MCF 10A (cell line): ENCODE data around the gene BPIFA2. TPM values are rescaled to one million over a fixed set of nuclear protein-coding genes. Genes with fewer than 3 reads are reported as not detected.

ENCODE experiments used
- BruUV-seq: library from RNA; stranded (reverse); fragments of 400-500 nt; replicated peaks from 2 replicates; lab custom pipeline; 2021; lab: Mats Ljungman, UMichigan
- CTCF ChIA-PET: fragments of 300-600 bp; sonication (Branson Sonifier 250); formaldehyde crosslinking; extraction: SDS; loops from one replicate; lab custom pipeline; 2021; ENCODE audit warnings: antibody characterized with exemption, inconsistent platforms; lab: Yijun Ruan, JAX
- POLR2A ChIA-PET: fragments of 300-600, 350-650 bp; sonication (Branson Sonifier 250); formaldehyde crosslinking; extraction: SDS; loops from one replicate; lab custom pipeline; 2020; ENCODE audit warnings: antibody characterized with exemption, inconsistent platforms; lab: Yijun Ruan, JAX
- DNase-seq: peaks from one replicate; pipeline ENCODE4 v3.0.0-alpha.2; 2018; ENCODE audit not compliant: unreplicated experiment
- H3K27ac Mint-ChIP-seq: one replicate; pipeline ENCODE4 v1.8.0; 2022; ENCODE audit warnings: mild to moderate bottlenecking, low read depth, mixed read lengths; ENCODE audit not compliant: unreplicated experiment
- H3K27me3 Mint-ChIP-seq: one replicate; pipeline ENCODE4 v1.8.0; 2022; ENCODE audit warnings: mixed read lengths; ENCODE audit not compliant: insufficient read depth, unreplicated experiment
- H3K36me3 Mint-ChIP-seq: one replicate; pipeline ENCODE4 v1.8.0; 2022; ENCODE audit warnings: mild to moderate bottlenecking, moderate library complexity, mixed read lengths; ENCODE audit not compliant: insufficient read depth, unreplicated experiment
- H3K4me1 Mint-ChIP-seq: one replicate; pipeline ENCODE4 v1.8.0; 2022; ENCODE audit warnings: mixed read lengths; ENCODE audit not compliant: insufficient read depth, unreplicated experiment
- H3K4me3 Mint-ChIP-seq: one replicate; pipeline ENCODE4 v1.8.0; 2022; ENCODE audit warnings: mild to moderate bottlenecking, moderate library complexity, mixed read lengths; ENCODE audit not compliant: unreplicated experiment
- H3K9me3 Mint-ChIP-seq: one replicate; pipeline ENCODE4 v1.8.0; 2022; ENCODE audit warnings: mixed read lengths; ENCODE audit not compliant: unreplicated experiment
- CTCF ChIP-seq: fragments of 200-600 bp; IDR thresholded peaks from one replicate; pipeline ENCODE4 v1.8.0; 2022; ENCODE audit warnings: antibody characterized with exemption, mild to moderate bottlenecking; ENCODE audit not compliant: unreplicated experiment
- intact Hi-C: fragments of 100-400 bp; cut with micrococcal nuclease; formaldehyde crosslinking; loops from 2 replicates; pipeline ENCODE4 v1.14.1; 2022
- total RNA-seq: library from RNA; stranded (reverse); gene quantifications from 2 replicates; pipeline ENCODE4 v1.2.3, GENCODE V29; 2022

BPIFA2 gene
- total RNA-seq, 1 experiment from 2014 or later: not detected

GRCh38 chr20:33187491-33187890 lies 19.5 kb downstream of the BPIFA2 start:
- no peak for TF ChIP-seq CTCF
- BruUV-seq: no TSS peak
- no peaks in the 10 kb centered on the region for H3K36me3 Mint-ChIP-seq
- ChIA-PET CTCF (interaction anchor here (1.1 kb wide), 1 partner anchor 66 kb away, joined by 3 read pairs; no protein-coding TSS in a partner anchor), POLR2A (no interaction called here)
- no peak overlapping the region for H3K27ac Mint-ChIP-seq
- no peak overlapping the region for H3K4me3 Mint-ChIP-seq
- H3K27me3 Mint-ChIP-seq: peaks cover 45% of the 10 kb centered on the region
- no peaks in the 10 kb centered on the region for H3K9me3 Mint-ChIP-seq
- intact Hi-C loops: no loop called here
- DNase-seq: no peak
- no peaks in the 10 kb centered on the region for H3K4me1 Mint-ChIP-seq

GRCh38 chr20:33188421-33188820 lies 20.5 kb downstream of the BPIFA2 start:
- CTCF ChIA-PET: no interaction called here
- intact Hi-C loops: no loop called here
- Mint-ChIP-seq H3K4me3 (no peak overlapping the region), H3K27ac (no peak overlapping the region), H3K36me3 (no peaks in the 10 kb centered on the region), H3K27me3 (peaks cover 47% of the 10 kb centered on the region), H3K4me1 (no peaks in the 10 kb centered on the region), H3K9me3 (no peaks in the 10 kb centered on the region)
- POLR2A ChIA-PET: no interaction called here
- no peak for DNase-seq
- TF ChIP-seq CTCF: no peak
- no TSS peak for BruUV-seq

- DNase-seq: no peak
- intact Hi-C loops: no loop called here
- CTCF ChIA-PET: interaction anchor here (0.6 kb wide), 1 partner anchor 52 kb away, joined by 3 read pairs; no protein-coding TSS in a partner anchor
- no peak overlapping the region for H3K27ac Mint-ChIP-seq
- TF ChIP-seq CTCF: no peak
- POLR2A ChIA-PET: no interaction called here
- H3K4me1 Mint-ChIP-seq: no peaks in the 10 kb centered on the region
- H3K36me3 Mint-ChIP-seq: no peaks in the 10 kb centered on the region
- H3K9me3 Mint-ChIP-seq: no peaks in the 10 kb centered on the region
- BruUV-seq: no TSS peak
- no peak overlapping the region for H3K4me3 Mint-ChIP-seq
- H3K27me3 Mint-ChIP-seq: peaks cover 42% of the 10 kb centered on the region
These were observed 23.5 kb downstream of the BPIFA2 start for GRCh38 chr20:33191484-33191883.

GRCh38 chr20:33191955-33192354 lies 24.0 kb downstream of the BPIFA2 start:
- Mint-ChIP-seq H3K36me3 (no peaks in the 10 kb centered on the region), H3K27me3 (peaks cover 42% of the 10 kb centered on the region), H3K4me1 (no peaks in the 10 kb centered on the region), H3K27ac (no peak overlapping the region), H3K9me3 (no peaks in the 10 kb centered on the region), H3K4me3 (no peak overlapping the region)
- ChIA-PET POLR2A (no interaction called here), CTCF (no interaction called here)
- no TSS peak for BruUV-seq
- intact Hi-C loops: no loop called here
- TF ChIP-seq CTCF: no peak
- DNase-seq: no peak
